GM23248 (cell line): ENCODE measurements around the gene ZNF180. TPM values are rescaled to one million over a fixed set of nuclear protein-coding genes. Genes with fewer than 3 reads are reported as not detected.
A peak's percentile ranks its signal among the peaks of the same experiment; 100 is the strongest.
"Not testable (repeated sequence)": the region's sequence is repeated elsewhere in the genome, so short reads cannot be mapped to it uniquely, and the experiment has no call there.

Experiments
- DNase-seq: peaks from one replicate; pipeline ENCODE4 v3.0.0-alpha.2; 2015
- H2AFZ ChIP-seq: fragments of 200-600 bp; sonication (generic); 2 replicates; pipeline ENCODE4 v1.6.1; 2016; ENCODE audit warnings: antibody characterized with exemption
- H3F3A ChIP-seq: fragments of 200-600 bp; sonication (generic); 2 replicates; pipeline ENCODE4 v1.6.1; 2016; ENCODE audit warnings: mild to moderate bottlenecking, antibody characterized with exemption, mixed run types; ENCODE audit not compliant: insufficient read depth
- H3K27ac ChIP-seq: fragments of 200-600 bp; sonication (generic); 2 replicates; pipeline ENCODE4 v1.5.1; 2016; ENCODE audit warnings: mild to moderate bottlenecking
- H3K27me3 ChIP-seq: fragments of 200-600 bp; sonication (generic); replicated peaks from 2 replicates; pipeline ENCODE4 v1.6.1; 2016; ENCODE audit warnings: mild to moderate bottlenecking; ENCODE audit not compliant: insufficient read depth
- H3K36me3 ChIP-seq: fragments of 200-600 bp; sonication (generic); 2 replicates; pipeline ENCODE4 v1.6.1; 2016; ENCODE audit warnings: low read depth, mild to moderate bottlenecking
- H3K4me1 ChIP-seq: fragments of 200-600 bp; sonication (generic); 2 replicates; pipeline ENCODE4 v1.6.1; 2016; ENCODE audit warnings: mild to moderate bottlenecking; ENCODE audit not compliant: insufficient read depth
- H3K4me2 ChIP-seq: fragments of 200-600 bp; sonication (generic); one replicate; pipeline ENCODE4 v1.6.1; 2016; ENCODE audit warnings: mild to moderate bottlenecking; ENCODE audit not compliant: unreplicated experiment
- H3K4me3 ChIP-seq: fragments of 200-600 bp; sonication (generic); 2 replicates; pipeline ENCODE4 v1.5.1; 2016; ENCODE audit warnings: mild to moderate bottlenecking
- H3K79me2 ChIP-seq: fragments of 200-600 bp; sonication (generic); 2 replicates; pipeline ENCODE4 v1.6.1; 2016; ENCODE audit warnings: mild to moderate bottlenecking; ENCODE audit not compliant: insufficient read depth
- H3K9ac ChIP-seq: fragments of 200-600 bp; sonication (generic); 2 replicates; pipeline ENCODE4 v1.6.1; 2016; ENCODE audit warnings: mild to moderate bottlenecking
- H3K9me2 ChIP-seq: fragments of 200-600 bp; sonication (generic); 2 replicates; pipeline ENCODE4 v1.6.1; 2016; ENCODE audit warnings: mixed run types, mild to moderate bottlenecking, moderate library complexity; ENCODE audit not compliant: insufficient read depth
- H3K9me3 ChIP-seq: fragments of 200-600 bp; sonication (generic); one replicate; pipeline ENCODE4 v1.6.1; 2017; ENCODE audit warnings: low read depth
- H4K20me1 ChIP-seq: fragments of 200-600 bp; sonication (generic); 2 replicates; pipeline ENCODE4 v1.6.0; 2016; ENCODE audit not compliant: insufficient read depth
- EZH2 ChIP-seq: fragments of 200-600 bp; sonication (generic); IDR thresholded peaks from 2 replicates; pipeline ENCODE4 v1.6.1; 2018; ENCODE audit warnings: antibody characterized with exemption, mild to moderate bottlenecking; ENCODE audit not compliant: insufficient read depth, poor library complexity, severe bottlenecking
- EZH2phosphoT487 ChIP-seq: fragments of 200-600 bp; sonication (generic); IDR thresholded peaks from 2 replicates; pipeline ENCODE4 v1.6.1; 2018; ENCODE audit warnings: antibody characterized with exemption, moderate library complexity, mild to moderate bottlenecking, low read depth; ENCODE audit not compliant: insufficient read depth
- WGBS, 2 experiments: methylation state at CpG; one replicate each; pipeline ENCODE4 v1.1.6; 2015 to 2017; ENCODE audit warnings: low lambda C conversion rate in 2 of 2, low coverage in 1 of 2; ENCODE audit errors: missing lambda C conversion rate in 2 of 2; 5-methylcytosine and 5-hydroxymethylcytosine counted together
- in situ Hi-C: fragments of 300-500 bp; cut with MboI; formaldehyde crosslinking; loops from 2 replicates; pipeline ENCODE4 v1.15.0; 2020
- polyA plus RNA-seq: library from polyadenylated mRNA; unstranded; fragments of >200 nt; fragmentation: Nextera tagmentation; extraction: Ambion mirVana; gene quantifications from 2 replicates; pipeline ENCODE4 v1.2.1, GENCODE V29; 2016
- total RNA-seq: library from RNA; depleted of rRNA; stranded (reverse); fragments of >200 nt; shearing (Covaris generic); gene quantifications from 2 replicates; pipeline ENCODE4 v1.2.3, GENCODE V29; 2014

The ZNF180 gene
- total and polyA plus RNA-seq, 2 experiments from 2014 or later, result 2.9 to 8.2 TPM

DNA sequence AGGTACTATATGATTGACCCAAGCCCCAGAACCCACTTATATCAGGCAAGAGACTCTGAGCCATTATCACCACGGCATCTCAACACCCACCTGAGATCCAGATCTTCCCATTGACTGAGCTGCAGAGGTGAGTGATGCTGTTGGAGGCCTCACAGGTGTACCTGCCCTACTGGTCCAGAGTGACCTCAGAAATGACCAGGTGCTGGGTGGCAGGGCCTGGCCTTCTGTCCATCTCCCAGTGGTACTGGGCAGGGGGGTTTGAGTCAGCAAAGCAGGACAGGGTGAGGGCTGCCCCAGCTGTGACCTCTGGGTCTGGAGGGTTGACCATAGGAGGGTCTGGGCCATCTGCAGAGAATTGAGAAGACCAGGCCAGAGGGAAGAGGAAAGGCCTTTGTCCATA is 42.3 kb upstream of the ZNF180 start:
- Histone ChIP-seq H2AFZ (no peak overlapping the region), H4K20me1 (no peaks in the 10 kb centered on the region), H3K79me2 (no peaks in the 10 kb centered on the region), H3K27me3 (peaks cover 3% of the 10 kb centered on the region; the same call in 1 of the 2 replicates), H3K4me1 (no peaks in the 10 kb centered on the region), H3F3A (no peaks in the 10 kb centered on the region), H3K36me3 (no peaks in the 10 kb centered on the region), H3K27ac (no peak overlapping the region), H3K4me3 (no peak overlapping the region), H3K4me2 (no peak overlapping the region), H3K9me2 (no peaks in the 10 kb centered on the region), H3K9me3 (no peaks in the 10 kb centered on the region), H3K9ac (no peak overlapping the region)
- no peak for DNase-seq
- TF ChIP-seq EZH2 (no peak), EZH2phosphoT487 (no peak)
- WGBS, 2 experiments, result 0% methylated on average over 1 of the region's 1 CpG
- in situ Hi-C loops, result no loop called here

DNA sequence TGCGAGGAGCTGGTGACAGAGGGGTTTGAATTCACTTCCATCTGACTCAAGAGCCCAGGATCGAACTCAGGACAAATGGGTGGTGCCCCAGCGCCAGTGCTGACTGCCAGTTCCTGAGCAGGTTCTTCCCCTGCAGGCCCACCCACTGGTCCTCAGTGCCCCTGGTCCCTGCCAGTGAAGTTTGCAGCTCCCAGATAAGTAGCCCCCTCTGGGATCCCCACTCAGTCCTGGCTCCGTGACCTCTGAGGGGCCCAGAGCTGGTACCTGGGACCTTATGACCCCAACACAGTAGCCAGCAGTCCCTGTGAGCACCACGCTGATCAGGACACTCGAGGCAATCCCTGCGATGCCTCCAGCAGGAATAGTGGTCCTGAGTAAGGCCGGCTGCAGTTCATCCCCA is 40.4 kb upstream of the ZNF180 start:
- H3K4me1 ChIP-seq, result no peaks in the 10 kb centered on the region
- no peak for TF ChIP-seq EZH2

DNA sequence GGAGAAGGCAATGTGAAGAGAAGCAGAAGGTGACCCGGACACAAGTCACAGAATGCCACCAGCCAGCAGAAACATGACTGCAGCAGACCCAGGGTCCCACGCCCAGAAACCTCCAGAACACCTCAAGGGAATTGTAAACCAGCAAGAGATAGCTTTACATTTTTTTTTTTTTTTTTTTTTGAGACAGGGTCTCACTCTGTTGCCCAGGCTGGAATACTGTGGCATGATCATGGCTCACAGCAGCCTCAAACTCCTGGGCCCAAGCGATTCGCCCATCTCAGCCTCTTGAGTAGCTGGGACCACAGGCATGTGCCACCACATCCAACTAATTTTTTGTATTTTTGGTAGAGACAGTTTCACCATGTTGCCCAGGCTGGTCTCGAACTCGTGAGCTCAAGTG is 39.7 kb upstream of the ZNF180 start:
- Histone ChIP-seq H3K27me3 (peaks cover 4% of the 10 kb centered on the region; the same call in 1 of the 2 replicates), H3K4me1 (no peaks in the 10 kb centered on the region), H3K79me2 (no peaks in the 10 kb centered on the region), H3K9me3 (no peaks in the 10 kb centered on the region), H3F3A (no peaks in the 10 kb centered on the region), H3K4me3 (no peak overlapping the region), H3K9me2 (no peaks in the 10 kb centered on the region), H3K27ac (no peak overlapping the region), H3K36me3 (no peaks in the 10 kb centered on the region), H2AFZ (no peak overlapping the region), H3K4me2 (no peak overlapping the region), H3K9ac (no peak overlapping the region), H4K20me1 (no peaks in the 10 kb centered on the region)
- in situ Hi-C loops, result no loop called here
- DNase-seq, result no peak
- 47 to 49% methylated on average over 6 of the region's 6 CpGs for WGBS, 2 experiments
- TF ChIP-seq EZH2phosphoT487, result no peak
- no peak for TF ChIP-seq EZH2

More for the DNA sequence above, 40.4 kb upstream of the ZNF180 start:
- H3K9ac ChIP-seq, result no peak overlapping the region
- H3K27ac ChIP-seq, result no peak overlapping the region
- H3K27me3 ChIP-seq, result peaks cover 3% of the 10 kb centered on the region; the same call in 1 of the 2 replicates
- H3K4me2 ChIP-seq, result no peak overlapping the region
- no peaks in the 10 kb centered on the region for H3K9me3 ChIP-seq
- no peaks in the 10 kb centered on the region for H3F3A ChIP-seq
- H4K20me1 ChIP-seq, result no peaks in the 10 kb centered on the region
- no peak overlapping the region for H3K4me3 ChIP-seq
- H3K9me2 ChIP-seq, result no peaks in the 10 kb centered on the region
- in situ Hi-C loops, result no loop called here
- DNase-seq, result no peak
- H2AFZ ChIP-seq, result no peak overlapping the region
- H3K79me2 ChIP-seq, result no peaks in the 10 kb centered on the region
- H3K36me3 ChIP-seq, result no peaks in the 10 kb centered on the region
- 41 to 46% methylated on average over 8 of the region's 8 CpGs for WGBS, 2 experiments

DNA sequence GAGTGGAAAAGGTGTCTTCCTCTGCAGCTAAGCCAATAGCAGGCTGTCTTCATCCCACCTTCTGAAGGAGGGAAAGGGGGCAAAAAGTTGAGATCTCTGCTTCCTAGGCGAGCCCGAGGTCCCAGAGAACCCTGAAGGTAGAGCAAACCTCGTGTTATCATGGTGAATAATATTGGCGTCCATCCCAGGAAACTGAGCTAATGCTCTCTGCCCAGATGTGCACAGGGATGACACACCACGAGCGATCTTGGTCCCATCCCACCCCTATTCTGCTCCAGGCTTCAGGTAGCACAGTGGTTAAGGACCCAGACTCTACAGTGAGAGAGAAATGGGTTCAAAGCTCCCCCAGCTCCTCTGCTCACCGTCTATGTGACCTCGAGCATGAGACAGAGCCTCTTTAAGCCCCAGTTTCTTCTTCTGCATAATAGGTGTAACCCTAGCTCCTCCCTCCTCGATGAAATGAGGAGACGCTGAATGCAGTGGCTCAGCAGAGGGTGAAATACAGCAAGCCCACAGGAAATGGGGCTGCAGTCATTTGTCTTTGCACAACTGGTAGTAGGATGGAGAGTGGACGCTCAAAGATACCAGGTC is 39.0 kb upstream of the ZNF180 start:
- Histone ChIP-seq H3K9me2 (no peaks in the 10 kb centered on the region), H3K4me2 (no peak overlapping the region), H3K27ac (no peak overlapping the region), H3K4me1 (no peaks in the 10 kb centered on the region), H3K79me2 (no peaks in the 10 kb centered on the region), H3K4me3 (no peak overlapping the region), H3K9ac (no peak overlapping the region), H3K27me3 (peaks cover 6% of the 10 kb centered on the region; the same call in 1 of the 2 replicates), H3K36me3 (no peaks in the 10 kb centered on the region), H2AFZ (no peak overlapping the region), H3F3A (no peaks in the 10 kb centered on the region), H4K20me1 (no peaks in the 10 kb centered on the region), H3K9me3 (no peaks in the 10 kb centered on the region)
- WGBS, 2 experiments, result 34 to 43% methylated on average over 11 of the region's 11 CpGs
- peak; percentile 70 for DNase-seq
- TF ChIP-seq EZH2 (no peak), EZH2phosphoT487 (no peak)
- in situ Hi-C loops, result no loop called here

DNA sequence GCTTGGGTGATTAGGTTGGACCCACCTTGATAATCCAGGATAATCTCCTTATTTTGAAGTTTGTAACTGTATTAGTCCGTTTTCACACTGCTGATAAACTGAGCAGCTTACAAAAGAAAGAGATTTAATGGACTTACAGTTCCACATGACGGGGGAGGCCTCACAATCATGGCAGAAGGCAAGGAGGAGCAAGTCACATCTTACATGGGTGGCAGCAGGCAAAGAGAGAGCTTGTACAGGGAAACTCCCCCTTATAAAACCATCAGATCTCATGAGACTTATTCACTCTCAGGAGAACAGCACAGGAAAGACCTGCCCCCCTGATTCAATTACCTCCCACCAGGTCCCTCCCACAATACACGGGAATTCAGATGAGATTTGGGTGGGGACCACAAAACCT is 35.0 kb upstream of the ZNF180 start:
- WGBS, 2 experiments, result 12 to 18% methylated on average over 3 of the region's 3 CpGs
- H3K4me1 ChIP-seq, H3K9ac ChIP-seq, H3K4me2 ChIP-seq, H3F3A ChIP-seq, H3K27ac ChIP-seq, H3K79me2 ChIP-seq, H3K4me3 ChIP-seq, in situ Hi-C loops, H2AFZ ChIP-seq, H3K9me2 ChIP-seq, H3K9me3 ChIP-seq, H3K36me3 ChIP-seq, DNase-seq, H4K20me1 ChIP-seq: not testable (repeated sequence)
- peaks cover 16% of the 10 kb centered on the region; the same call in 1 of the 2 replicates for H3K27me3 ChIP-seq
